Measurements from ENCODE around the gene NMT1. TPM values are rescaled to one million over a fixed set of nuclear protein-coding genes. Genes with fewer than 3 reads are reported as not detected.

The NMT1 gene
- total and polyA plus RNA-seq, 2 experiments from 2014 or later = 95.6 to 298 TPM

DNA sequence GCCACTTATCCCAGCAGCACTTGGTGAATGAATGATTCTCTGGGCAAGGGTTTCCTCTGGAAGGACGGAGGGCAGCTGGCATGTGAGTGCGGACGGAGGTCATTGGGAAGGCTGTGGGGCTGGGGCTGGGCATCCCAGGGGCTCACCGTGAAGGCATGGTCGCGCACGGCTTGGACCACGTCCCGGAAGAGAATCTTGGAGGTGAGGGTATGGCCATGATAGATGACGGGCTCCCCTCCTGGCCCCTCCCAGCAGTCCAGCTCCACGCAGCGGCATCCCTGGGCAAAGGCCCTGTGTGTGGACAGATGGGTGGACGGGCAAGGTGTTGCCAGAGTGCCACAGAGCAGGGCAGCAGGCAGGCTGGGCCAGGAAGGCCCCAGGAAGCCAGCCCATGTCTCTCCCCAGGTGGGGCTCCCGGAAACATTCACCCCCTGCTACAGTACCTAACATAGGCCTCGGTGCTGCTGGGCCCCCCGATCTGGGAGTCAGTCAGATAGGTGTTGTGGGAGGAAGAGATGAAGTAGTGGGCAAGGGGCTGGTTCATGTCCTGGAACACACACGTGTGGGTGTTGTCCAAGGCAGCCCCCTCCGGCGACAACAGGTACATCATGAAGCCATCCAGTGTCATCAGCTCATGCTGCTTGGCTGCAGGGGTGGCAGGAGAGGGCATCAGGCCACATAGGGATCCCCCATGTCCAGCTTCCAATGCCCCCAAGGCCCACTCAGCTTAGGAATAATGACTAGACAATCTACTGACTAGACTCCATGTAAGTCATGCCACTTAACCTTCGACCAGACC, 56.9 kb downstream of the NMT1 start (continued):
- TF ChIP-seq, protein P1, sequence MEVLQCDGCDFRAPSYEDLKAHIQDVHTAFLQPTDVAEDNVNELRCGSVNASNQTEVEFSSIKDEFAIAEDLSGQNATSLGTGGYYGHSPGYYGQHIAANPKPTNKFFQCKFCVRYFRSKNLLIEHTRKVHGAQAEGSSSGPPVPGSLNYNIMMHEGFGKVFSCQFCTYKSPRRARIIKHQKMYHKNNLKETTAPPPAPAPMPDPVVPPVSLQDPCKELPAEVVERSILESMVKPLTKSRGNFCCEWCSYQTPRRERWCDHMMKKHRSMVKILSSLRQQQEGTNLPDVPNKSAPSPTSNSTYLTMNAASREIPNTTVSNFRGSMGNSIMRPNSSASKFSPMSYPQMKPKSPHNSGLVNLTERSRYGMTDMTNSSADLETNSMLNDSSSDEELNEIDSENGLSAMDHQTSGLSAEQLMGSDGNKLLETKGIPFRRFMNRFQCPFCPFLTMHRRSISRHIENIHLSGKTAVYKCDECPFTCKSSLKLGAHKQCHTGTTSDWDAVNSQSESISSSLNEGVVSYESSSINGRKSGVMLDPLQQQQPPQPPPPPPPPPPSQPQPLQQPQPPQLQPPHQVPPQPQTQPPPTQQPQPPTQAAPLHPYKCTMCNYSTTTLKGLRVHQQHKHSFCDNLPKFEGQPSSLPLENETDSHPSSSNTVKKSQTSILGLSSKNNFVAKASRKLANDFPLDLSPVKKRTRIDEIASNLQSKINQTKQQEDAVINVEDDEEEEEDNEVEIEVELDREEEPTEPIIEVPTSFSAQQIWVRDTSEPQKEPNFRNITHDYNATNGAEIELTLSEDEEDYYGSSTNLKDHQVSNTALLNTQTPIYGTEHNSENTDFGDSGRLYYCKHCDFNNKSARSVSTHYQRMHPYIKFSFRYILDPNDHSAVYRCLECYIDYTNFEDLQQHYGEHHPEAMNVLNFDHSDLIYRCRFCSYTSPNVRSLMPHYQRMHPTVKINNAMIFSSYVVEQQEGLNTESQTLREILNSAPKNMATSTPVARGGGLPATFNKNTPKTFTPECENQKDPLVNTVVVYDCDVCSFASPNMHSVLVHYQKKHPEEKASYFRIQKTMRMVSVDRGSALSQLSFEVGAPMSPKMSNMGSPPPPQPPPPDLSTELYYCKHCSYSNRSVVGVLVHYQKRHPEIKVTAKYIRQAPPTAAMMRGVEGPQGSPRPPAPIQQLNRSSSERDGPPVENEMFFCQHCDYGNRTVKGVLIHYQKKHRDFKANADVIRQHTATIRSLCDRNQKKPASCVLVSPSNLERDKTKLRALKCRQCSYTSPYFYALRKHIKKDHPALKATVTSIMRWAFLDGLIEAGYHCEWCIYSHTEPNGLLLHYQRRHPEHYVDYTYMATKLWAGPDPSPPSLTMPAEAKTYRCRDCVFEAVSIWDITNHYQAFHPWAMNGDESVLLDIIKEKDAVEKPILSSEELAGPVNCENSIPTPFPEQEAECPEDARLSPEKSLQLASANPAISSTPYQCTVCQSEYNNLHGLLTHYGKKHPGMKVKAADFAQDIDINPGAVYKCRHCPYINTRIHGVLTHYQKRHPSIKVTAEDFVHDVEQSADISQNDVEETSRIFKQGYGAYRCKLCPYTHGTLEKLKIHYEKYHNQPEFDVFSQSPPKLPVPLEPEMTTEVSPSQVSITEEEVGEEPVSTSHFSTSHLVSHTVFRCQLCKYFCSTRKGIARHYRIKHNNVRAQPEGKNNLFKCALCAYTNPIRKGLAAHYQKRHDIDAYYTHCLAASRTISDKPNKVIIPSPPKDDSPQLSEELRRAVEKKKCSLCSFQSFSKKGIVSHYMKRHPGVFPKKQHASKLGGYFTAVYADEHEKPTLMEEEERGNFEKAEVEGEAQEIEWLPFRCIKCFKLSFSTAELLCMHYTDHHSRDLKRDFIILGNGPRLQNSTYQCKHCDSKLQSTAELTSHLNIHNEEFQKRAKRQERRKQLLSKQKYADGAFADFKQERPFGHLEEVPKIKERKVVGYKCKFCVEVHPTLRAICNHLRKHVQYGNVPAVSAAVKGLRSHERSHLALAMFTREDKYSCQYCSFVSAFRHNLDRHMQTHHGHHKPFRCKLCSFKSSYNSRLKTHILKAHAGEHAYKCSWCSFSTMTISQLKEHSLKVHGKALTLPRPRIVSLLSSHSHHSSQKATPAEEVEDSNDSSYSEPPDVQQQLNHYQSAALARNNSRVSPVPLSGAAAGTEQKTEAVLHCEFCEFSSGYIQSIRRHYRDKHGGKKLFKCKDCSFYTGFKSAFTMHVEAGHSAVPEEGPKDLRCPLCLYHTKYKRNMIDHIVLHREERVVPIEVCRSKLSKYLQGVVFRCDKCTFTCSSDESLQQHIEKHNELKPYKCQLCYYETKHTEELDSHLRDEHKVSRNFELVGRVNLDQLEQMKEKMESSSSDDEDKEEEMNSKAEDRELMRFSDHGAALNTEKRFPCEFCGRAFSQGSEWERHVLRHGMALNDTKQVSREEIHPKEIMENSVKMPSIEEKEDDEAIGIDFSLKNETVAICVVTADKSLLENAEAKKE (CRISPR knock-in tag; IDR thresholded peaks at IDR 0.05) = no peak
- no peak for TF ChIP-seq CTCF (conservative IDR thresholded peaks at IDR 0.05; ENCODE audit: low read depth in 2 of 2)

GRCh38 chr17:45118691-45119090, 57.6 kb downstream of the NMT1 start:
- Mint-ChIP-seq H3K4me3 (no peak overlapping the region), H3K9me3 (no peaks in the 10 kb centered on the region), H3K27me3 (ENCODE audit: insufficient read depth, low read depth, poor library complexity) (peaks cover 9% of the 10 kb centered on the region), H3K4me1 (peaks cover 27% of the 10 kb centered on the region), H3K27ac (no peak overlapping the region), H3K36me3 (ENCODE audit: low read depth) (no peaks in the 10 kb centered on the region)
- Histone ChIP-seq H3K36me3 (ENCODE audit: insufficient read depth) (no peaks in the 10 kb centered on the region), H3K79me2 (replicated peaks; ENCODE audit: insufficient read depth) (0 out of 2 replicates have a peak, but pooled peaks cover 2% of the 10 kb centered on the region), H3K4me3 (no peak overlapping the region), H3K27me3 (ENCODE audit: insufficient read depth) (no peaks in the 10 kb centered on the region), H3K4me1 (ENCODE audit: insufficient read depth) (peaks cover 4% of the 10 kb centered on the region; the same call in 1 of the 2 replicates), H3K27ac (ENCODE audit: low read depth) (no peak overlapping the region), H4K20me1 (replicated peaks; ENCODE audit: insufficient read depth) (no peaks in the 10 kb centered on the region), H3K9me2 (ENCODE audit: insufficient read depth) (no peaks in the 10 kb centered on the region), H2AFZ (no peak overlapping the region), H3F3A (replicated peaks; ENCODE audit: low read depth) (no peaks in the 10 kb centered on the region), H3K4me2 (no peak overlapping the region)
- DNase-seq (ENCODE audit: low spot score) (no peak), ATAC-seq (no peak)
- TF ChIP-seq EZH2 (IDR thresholded peaks at IDR 0.05; ENCODE audit: low read depth, unreplicated experiment) (no peak), REST (IDR thresholded peaks at IDR 0.05; ENCODE audit: unreplicated experiment) (no peak), NANOG (IDR thresholded peaks at IDR 0.05; ENCODE audit: borderline replicate concordance) (no peak), ZNF114 (CRISPR knock-in tag; IDR thresholded peaks at IDR 0.05) (no peak), EZH2phosphoT487 (IDR thresholded peaks at IDR 0.05; ENCODE audit: unreplicated experiment) (no peak), CTCF (conservative IDR thresholded peaks at IDR 0.05; ENCODE audit: low read depth in 2 of 2) (no peak)
- TF ChIP-seq, protein P2, sequence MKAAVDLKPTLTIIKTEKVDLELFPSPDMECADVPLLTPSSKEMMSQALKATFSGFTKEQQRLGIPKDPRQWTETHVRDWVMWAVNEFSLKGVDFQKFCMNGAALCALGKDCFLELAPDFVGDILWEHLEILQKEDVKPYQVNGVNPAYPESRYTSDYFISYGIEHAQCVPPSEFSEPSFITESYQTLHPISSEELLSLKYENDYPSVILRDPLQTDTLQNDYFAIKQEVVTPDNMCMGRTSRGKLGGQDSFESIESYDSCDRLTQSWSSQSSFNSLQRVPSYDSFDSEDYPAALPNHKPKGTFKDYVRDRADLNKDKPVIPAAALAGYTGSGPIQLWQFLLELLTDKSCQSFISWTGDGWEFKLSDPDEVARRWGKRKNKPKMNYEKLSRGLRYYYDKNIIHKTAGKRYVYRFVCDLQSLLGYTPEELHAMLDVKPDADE (IDR thresholded peaks at IDR 0.05) = no peak
